DND-41 (cell line): ENCODE data around the gene ITGA8.

Source experiments
- ATAC-seq: fragments of 200-7000 bp; cut with Tn5 transposase; 3 replicates; pipeline ENCODE4 v1.9.1; 2021; ENCODE audit warnings: low read depth; ENCODE audit not compliant: insufficient read depth
- DNase-seq: peaks from one replicate; pipeline ENCODE4 v3.0.0-alpha.2; 2020
- H2AFZ ChIP-seq: 2 replicates; pipeline ENCODE4 v1.6.0; 2012; ENCODE audit warnings: low read depth, low read length
- H3K27ac ChIP-seq: 2 replicates; pipeline ENCODE4 v1.5.1; 2012; ENCODE audit warnings: low read length, inconsistent platforms
- H3K27me3 ChIP-seq: fragments of 200-600 bp; sonication (generic); 2 replicates; pipeline ENCODE4 v1.6.0; 2012; ENCODE audit warnings: low read length, mild to moderate bottlenecking, inconsistent platforms; ENCODE audit not compliant: insufficient read depth, poor library complexity
- H3K36me3 ChIP-seq: 2 replicates; pipeline ENCODE4 v1.5.1; 2012; ENCODE audit warnings: low read length, inconsistent platforms; ENCODE audit not compliant: insufficient read depth
- H3K4me1 ChIP-seq: 2 replicates; pipeline ENCODE4 v1.5.1; 2012; ENCODE audit warnings: mild to moderate bottlenecking, low read length; ENCODE audit not compliant: insufficient read depth
- H3K4me2 ChIP-seq: 2 replicates; pipeline ENCODE4 v1.6.0; 2012; ENCODE audit warnings: mild to moderate bottlenecking, moderate library complexity, low read length, inconsistent platforms; ENCODE audit not compliant: insufficient read depth
- H3K4me3 ChIP-seq, 2 experiments: fragments of 200-600 bp in 1 of 2; shearing (Covaris generic) in 1 of 2; 2 replicates each; pipeline ENCODE4 v1.5.1; 2012 to 2016; ENCODE audit warnings: inconsistent platforms in 2 of 2, low read length in 2 of 2, mild to moderate bottlenecking in 2 of 2, low read depth in 1 of 2, moderate library complexity in 1 of 2
- H3K79me2 ChIP-seq: 2 replicates; pipeline ENCODE4 v1.6.0; 2012; ENCODE audit warnings: low read length, inconsistent platforms; ENCODE audit not compliant: insufficient read depth
- H3K9ac ChIP-seq: 2 replicates; pipeline ENCODE4 v1.6.0; 2012; ENCODE audit warnings: low read depth, mild to moderate bottlenecking, inconsistent platforms, low read length, moderate library complexity
- H3K9me3 ChIP-seq: 2 replicates; pipeline ENCODE4 v1.5.1; 2012; ENCODE audit warnings: low read length, moderate library complexity, mild to moderate bottlenecking, inconsistent platforms; ENCODE audit not compliant: insufficient read depth, severe bottlenecking
- H4K20me1 ChIP-seq: 2 replicates; pipeline ENCODE4 v1.6.0; 2012; ENCODE audit warnings: low read length; ENCODE audit not compliant: insufficient read depth
- EZH2 ChIP-seq: IDR thresholded peaks from 3 replicates; pipeline ENCODE4 v1.6.1; 2012; ENCODE audit warnings: borderline replicate concordance, low read depth, mild to moderate bottlenecking, moderate library complexity, low read length, inconsistent platforms; ENCODE audit not compliant: severe bottlenecking
- TF ChIP-seq, protein P1 (sequence below): IDR thresholded peaks from 2 replicates; pipeline ENCODE4 v1.5.1; 2012; ENCODE audit warnings: borderline replicate concordance, low read length, moderate library complexity, mild to moderate bottlenecking; ENCODE audit not compliant: poor library complexity, severe bottlenecking; ENCODE audit errors: extremely low read depth

Gene ITGA8

DNA sequence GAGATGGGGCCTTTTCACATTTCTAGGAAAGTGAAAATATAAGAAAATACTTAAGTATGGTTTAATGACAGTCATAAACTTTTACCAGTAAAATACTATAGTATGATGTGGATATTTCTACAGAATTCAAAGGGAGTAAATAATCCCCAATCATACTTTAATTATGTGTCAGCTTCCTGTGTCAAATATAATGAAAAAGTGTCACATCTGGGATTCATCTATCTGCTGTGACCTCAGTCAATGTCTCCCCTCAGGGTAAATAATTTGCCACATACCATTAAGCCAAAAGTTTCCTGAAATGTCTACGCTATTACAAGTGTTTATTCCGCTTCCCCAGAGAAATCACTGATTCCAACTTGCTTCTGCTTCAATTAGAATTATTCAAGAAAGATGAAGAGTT lies 110.5 kb downstream of the ITGA8 start:
- Histone ChIP-seq H3K36me3 (no peaks in the 10 kb centered on the region), H3K27me3 (peaks cover 9% of the 10 kb centered on the region), H3K79me2 (no peaks in the 10 kb centered on the region), H3K27ac (no peak overlapping the region), H3K4me2 (no peak overlapping the region), H3K9me3 (no peaks in the 10 kb centered on the region), H3K4me1 (no peaks in the 10 kb centered on the region), H3K9ac (no peak overlapping the region), H4K20me1 (no peaks in the 10 kb centered on the region), H3K4me3 (no peak overlapping the region), H2AFZ (no peak overlapping the region)
- no peak for ATAC-seq
- TF ChIP-seq, protein P1, sequence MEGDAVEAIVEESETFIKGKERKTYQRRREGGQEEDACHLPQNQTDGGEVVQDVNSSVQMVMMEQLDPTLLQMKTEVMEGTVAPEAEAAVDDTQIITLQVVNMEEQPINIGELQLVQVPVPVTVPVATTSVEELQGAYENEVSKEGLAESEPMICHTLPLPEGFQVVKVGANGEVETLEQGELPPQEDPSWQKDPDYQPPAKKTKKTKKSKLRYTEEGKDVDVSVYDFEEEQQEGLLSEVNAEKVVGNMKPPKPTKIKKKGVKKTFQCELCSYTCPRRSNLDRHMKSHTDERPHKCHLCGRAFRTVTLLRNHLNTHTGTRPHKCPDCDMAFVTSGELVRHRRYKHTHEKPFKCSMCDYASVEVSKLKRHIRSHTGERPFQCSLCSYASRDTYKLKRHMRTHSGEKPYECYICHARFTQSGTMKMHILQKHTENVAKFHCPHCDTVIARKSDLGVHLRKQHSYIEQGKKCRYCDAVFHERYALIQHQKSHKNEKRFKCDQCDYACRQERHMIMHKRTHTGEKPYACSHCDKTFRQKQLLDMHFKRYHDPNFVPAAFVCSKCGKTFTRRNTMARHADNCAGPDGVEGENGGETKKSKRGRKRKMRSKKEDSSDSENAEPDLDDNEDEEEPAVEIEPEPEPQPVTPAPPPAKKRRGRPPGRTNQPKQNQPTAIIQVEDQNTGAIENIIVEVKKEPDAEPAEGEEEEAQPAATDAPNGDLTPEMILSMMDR: no peak
- no peak for TF ChIP-seq EZH2
- DNase-seq: no peak

GRCh38 chr10:15606377-15606776 lies 113.3 kb downstream of the ITGA8 start:
- Histone ChIP-seq H3K9me3 (no peaks in the 10 kb centered on the region), H3K79me2 (no peaks in the 10 kb centered on the region), H2AFZ (no peak overlapping the region), H4K20me1 (no peaks in the 10 kb centered on the region), H3K27me3 (peaks cover 4% of the 10 kb centered on the region), H3K4me1 (no peaks in the 10 kb centered on the region), H3K9ac (no peak overlapping the region), H3K4me3 (no peak overlapping the region), H3K27ac (no peak overlapping the region), H3K4me2 (no peak overlapping the region), H3K36me3 (no peaks in the 10 kb centered on the region)
- DNase-seq (no peak), ATAC-seq (no peak)
- TF ChIP-seq EZH2: no peak
- TF ChIP-seq, protein P1: no peak

- Histone ChIP-seq H3K4me3 (no peak overlapping the region), H3K27me3 (peaks cover 4% of the 10 kb centered on the region), H3K9me3 (no peaks in the 10 kb centered on the region), H3K36me3 (no peaks in the 10 kb centered on the region), H3K9ac (no peak overlapping the region), H3K4me2 (no peak overlapping the region), H3K79me2 (no peaks in the 10 kb centered on the region), H3K27ac (no peak overlapping the region), H3K4me1 (no peaks in the 10 kb centered on the region), H2AFZ (no peak overlapping the region), H4K20me1 (no peaks in the 10 kb centered on the region)
- TF ChIP-seq, protein P1: no peak
- TF ChIP-seq EZH2: no peak
- DNase-seq: no peak
- ATAC-seq: no peak
Observed at GRCh38 chr10:15605740-15606369, 113.9 kb downstream of the ITGA8 start.
